Spleen (tissue), 7 donors: Measurements from ENCODE around the gene REV3L.

Experiments used
- CTCF ChIP-seq, 11 experiments: fragments of 200-600 bp in 7 of 11; fragments of 450-650 bp in 4 of 11; sonication (generic) in 4 of 11; IDR thresholded peaks in 8 of 11; conservative IDR thresholded peaks in 3 of 11; 1 replicate in 7 of 11; 2 replicates in 4 of 11; pipeline versions ENCODE4 v1.4.0 to v1.8.0; 2016 to 2021; ENCODE audit warnings: antibody characterized with exemption in 11 of 11, inconsistent platforms in 4 of 11, mild to moderate bottlenecking in 1 of 11
- POLR2A ChIP-seq, 3 donors: fragments of 450-650 bp; IDR thresholded peaks; one replicate each; pipeline ENCODE4 v1.5.1; 2017; ENCODE audit warnings: antibody characterized with exemption in 3 of 3, mild to moderate bottlenecking in 1 of 3
- POLR2AphosphoS5 ChIP-seq, 3 donors: sonication (generic); formaldehyde crosslinking; IDR thresholded peaks; one replicate each; pipeline ENCODE4 v1.5.1; 2017; ENCODE audit warnings: antibody characterized with exemption in 3 of 3
- donor health status: DM: no; HTN: no; CAD: no; lungs with moderate emphysema.
- donor health status: DM: no; HTN: no; CAD: no.
- donor health status: DM: no; HTN: no; CAD: no.

DNA sequence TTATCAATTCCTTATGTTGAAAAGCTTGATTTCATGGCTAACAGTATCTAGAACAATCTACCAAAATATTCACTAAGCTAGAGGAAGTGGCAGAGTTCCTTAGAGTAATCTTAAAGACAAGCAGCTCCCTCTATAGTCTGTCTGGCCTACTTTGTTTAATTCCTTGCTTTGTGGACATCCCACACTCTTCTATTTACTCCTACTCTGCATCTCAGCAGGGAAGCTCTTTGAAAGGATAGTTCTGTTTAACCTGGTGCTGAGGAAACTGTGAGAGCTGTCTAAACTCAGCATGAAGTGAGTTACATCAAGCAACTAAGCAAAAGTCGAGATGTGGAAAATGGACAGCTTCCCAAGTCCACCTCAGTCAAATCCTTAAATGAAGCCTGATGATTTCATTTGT lies 4.3 kb downstream of the REV3L start:
- TF ChIP-seq POLR2AphosphoS5 (IDR thresholded peaks at IDR 0.05) (no peak), CTCF (IDR thresholded peaks at IDR 0.05 in 8 of 11, conservative IDR thresholded peaks at IDR 0.05 in 3 of 11) (peak in 7 of 11 experiments; percentile 22 to 50 (median 33)), POLR2A (IDR thresholded peaks at IDR 0.05) (no peak)
